NOMO-1 treated with DMSO at 0.1 percent for 48 hours (cell line): Measurements from ENCODE around the gene ULBP3.
"Not testable (repeated sequence)": the region's sequence is repeated elsewhere in the genome, so short reads cannot be mapped to it uniquely, and the experiment has no call there.

Experiments
- DNase-seq: peaks from one replicate; lab custom pipeline; 2025; ENCODE audit not compliant: unreplicated experiment; lab: John Stamatoyannopoulos, UW

The ULBP3 gene

DNA sequence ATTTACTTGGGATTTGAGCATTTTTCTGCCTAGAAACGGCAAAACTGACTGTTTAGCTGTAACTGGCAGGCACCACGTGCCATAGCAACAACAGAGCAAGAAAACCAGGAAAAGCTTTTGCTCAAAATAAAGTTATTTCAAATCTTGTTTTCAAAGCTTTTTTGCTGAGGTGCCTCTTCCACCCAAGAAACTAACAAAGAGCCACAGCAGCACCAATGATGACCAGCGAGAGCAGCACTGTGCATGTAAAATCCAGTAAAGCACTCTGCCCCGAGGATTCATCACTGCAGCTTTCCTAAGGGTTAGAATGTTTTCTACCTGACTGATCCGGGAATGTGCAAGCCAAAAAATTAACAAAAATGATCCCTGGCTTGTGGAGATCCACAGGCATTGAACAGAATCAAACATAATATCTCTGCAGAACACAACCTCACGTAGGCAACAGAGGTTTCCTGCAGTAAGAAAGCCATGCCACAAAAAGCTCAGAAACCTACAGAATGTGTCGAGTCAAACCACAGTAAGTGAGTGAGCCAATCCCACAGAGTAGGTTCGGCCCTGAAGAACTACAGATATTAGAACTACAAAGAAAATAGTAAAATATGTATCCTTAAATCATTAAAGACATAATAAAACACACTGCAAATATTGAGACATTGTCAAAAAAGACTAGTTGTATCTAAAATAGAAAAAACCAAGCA is 7.4 kb upstream of the ULBP3 start:
- no peak for DNase-seq

DNA sequence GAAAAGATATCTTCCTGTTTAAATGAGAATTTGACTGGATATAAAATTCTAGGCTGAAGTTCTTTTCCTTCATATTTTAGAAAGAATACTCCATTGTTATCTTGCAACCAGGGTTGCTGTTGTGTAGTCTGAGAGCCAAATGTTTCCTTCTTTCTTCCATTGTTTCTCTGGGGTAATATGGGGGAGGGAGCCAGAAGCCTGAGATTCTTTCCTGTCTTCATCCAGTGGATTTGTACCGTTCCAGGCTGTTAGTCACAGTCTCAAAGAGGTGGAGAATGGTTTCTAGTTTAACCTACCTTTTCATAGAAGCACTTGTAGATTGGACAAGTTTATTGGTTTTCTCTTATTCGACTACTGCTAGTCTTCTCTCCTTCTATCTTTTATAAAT is 6.1 kb upstream of the ULBP3 start:
- DNase-seq = no peak

DNA sequence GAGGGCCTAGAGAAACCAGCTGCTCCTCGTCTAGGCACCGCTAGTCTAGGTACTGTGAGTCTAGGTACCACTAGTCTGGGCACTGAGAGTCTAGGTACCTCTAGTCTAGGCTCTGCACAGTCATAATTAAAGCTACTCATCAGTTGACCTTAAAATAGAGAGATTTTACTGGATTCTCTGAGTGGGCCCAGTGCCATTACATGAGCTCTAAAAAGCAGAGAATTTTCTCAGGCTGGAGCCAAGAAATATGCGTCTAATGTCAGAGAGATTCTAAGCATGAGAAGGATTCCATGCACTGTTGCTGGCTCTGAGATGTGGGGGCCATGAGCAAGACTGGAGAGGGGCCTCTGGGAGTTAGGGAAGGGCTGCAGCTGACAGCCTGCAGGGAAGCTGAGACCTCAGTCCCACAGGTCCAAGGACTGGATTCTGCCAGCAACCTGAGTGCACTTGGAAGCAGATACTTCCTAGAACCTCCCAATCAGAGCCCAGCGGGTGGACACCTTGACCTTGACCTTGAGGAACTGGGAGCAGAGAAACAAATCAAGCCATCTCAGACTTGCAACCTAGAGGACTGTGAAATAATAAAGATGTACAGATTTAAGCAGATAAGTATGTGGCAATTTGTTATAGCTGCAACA is 5.6 kb upstream of the ULBP3 start:
- not testable (repeated sequence) for DNase-seq

DNA sequence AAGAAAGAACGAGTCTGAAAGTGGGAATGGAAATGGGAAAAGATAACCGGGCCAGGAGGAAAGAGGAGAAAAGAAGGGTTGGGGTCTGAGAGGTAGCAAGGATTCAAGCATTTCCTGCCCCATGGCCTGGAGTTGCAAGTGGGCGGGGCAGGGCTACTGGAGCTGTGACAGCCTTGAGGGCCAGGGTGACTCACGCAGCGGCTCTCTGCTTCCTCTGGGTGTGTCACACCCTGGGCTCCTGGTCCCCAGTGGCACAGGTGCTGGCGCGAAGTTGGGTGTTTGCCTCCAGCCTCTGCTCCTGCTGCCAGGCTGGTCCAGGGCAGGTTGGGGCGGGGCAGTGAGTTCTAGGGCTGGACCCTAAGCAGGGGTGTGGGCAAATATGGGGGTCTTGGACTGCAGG is 3.3 kb upstream of the ULBP3 start:
- DNase-seq = peak; percentile 70

DNA sequence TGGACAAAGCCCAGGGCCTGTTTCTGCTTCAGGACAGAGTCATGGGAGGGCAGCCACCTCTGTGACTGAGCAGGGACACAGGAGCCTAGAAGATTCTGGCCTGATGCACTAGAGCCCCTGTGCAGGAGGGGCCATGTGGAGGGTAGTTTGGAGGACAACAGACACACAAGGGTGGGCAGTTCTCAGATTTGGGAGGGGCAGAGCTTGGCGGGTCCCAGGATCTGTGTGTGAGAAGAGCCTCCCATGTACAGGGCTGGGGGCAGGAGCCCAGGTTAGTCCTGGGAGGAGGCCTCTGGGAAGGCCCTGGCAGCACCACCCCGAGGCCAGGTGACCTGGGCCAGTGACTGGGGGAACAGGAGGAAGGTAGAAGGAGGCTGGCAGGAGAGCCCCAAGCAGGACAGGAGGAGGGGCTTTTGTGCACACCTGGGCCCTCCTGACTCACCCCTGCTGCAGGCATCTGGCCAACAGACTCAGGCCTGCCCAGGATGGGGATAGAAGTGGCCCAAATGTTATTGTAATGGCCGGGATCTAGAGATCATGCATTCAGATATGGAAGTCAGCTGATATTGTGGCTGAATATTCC is 1.4 kb upstream of the ULBP3 start:
- DNase-seq = no peak

DNA sequence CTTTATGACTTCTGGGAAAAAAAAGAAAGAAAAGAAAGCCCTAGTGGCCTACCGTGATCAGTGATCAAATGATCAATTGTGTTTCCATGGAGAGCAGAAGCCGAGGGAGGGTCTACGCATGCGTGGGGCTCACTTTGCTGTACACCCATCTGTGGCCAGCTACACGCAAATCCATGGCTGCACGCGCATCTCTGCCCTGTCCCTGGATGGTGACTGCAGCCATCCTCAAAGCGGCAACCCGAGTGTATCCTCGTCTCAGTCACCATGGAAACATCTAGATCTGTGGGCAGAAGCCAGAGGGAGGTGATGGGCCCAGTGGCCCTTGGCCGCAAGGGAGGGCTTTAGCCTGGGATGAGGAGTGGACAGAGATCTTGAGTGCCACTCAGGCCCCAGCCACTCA is 785 bp upstream of the ULBP3 start:
- DNase-seq = no peak

DNA sequence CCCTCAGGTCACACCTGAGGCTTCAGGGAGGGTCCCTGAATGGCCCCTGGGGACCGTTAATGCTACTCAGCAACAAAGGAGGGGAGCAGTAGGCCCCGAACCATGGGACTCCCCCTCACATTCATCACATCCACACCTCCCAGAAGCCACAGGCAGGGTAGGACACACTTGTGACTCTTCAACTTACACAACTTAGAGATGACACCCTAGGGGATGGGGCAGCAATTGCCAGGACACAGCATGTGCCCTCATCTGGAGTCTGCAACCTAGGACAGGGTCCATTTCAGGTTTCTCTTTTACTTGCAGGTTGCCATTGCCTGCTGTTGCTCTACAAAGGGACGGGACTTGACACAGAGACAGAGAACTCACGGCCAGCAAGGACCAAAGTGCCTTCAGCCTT is 770 bp downstream of the ULBP3 start:
- no peak for DNase-seq

DNA sequence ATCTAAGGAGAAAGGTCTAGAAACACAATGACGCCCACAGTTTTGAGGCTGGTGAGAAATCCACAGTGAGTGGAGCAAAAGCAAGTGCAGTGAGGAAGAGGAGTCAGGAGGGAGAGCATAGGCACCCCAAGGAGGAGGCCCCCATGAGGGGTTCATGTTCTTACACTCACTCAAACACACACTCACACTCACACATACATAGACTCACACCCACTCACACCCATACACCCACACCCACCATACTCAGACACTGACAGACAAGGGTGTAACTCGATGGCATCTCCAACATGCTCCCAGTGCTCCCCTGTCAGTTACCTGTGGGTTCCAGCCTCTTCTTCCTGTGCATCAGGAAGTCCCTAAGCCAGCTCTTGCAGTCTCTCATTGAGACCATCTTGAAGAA is 3.8 kb downstream of the ULBP3 start:
- DNase-seq = no peak

DNA sequence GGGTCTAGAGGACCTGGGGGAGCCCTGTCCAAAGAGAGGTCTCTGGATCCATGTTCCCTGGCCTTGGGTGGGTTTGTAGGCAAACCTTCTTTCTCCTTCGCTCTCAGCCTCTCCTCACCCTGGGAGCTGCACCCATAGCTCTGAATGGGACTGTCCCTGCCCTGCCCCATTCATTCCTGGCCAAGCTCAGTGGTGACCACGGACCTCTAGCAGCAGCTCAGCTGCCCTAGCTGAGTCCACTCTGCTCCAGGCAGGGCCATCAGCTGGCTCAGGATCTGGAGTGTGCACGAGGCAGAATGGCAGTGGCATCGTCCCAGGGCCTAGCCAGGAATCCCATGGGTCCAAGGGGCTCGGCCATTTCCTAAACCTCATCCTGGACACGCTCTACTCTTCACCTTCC is 5.3 kb downstream of the ULBP3 start:
- no peak for DNase-seq

DNA sequence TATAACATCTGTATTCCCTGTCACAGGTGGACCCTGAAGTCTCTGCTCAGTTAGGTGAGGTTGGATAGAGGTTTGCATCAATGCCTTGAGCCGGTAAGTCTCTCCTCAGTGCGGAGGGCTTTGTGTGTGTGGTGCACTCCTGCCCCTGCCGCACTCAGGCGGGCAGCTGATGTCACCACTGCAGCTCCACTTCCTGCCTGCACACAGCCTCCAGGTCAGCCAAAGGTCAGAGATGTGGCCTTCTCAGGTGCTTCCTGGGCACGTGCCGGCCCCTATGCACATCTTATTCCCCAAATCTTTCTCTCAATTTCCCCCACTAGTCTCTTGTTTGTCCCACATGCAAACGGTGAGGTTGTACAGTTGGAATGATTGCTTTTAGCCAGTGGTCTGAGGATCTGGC is 8.9 kb downstream of the ULBP3 start:
- not testable (repeated sequence) for DNase-seq

DNA sequence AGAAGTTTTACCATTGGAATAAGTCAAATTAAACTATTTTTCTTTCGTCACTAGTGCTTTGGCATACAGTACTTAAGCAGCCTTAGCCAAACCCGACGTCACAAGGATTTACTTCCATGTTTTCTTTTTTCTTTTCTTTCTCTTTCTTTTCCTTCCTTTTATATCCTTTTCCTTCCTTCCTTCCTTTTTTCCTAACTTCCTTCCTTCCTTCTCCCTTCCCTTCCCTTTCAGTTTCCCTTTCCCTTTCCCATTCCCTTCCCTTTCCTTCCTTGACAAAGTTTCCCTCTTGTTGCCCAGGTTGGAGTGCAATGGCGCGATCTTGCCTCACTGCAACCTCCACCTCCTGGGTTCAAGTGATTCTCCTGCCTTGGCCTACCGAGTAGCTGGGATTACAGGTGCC is 9.9 kb downstream of the ULBP3 start:
- no peak for DNase-seq

DNA sequence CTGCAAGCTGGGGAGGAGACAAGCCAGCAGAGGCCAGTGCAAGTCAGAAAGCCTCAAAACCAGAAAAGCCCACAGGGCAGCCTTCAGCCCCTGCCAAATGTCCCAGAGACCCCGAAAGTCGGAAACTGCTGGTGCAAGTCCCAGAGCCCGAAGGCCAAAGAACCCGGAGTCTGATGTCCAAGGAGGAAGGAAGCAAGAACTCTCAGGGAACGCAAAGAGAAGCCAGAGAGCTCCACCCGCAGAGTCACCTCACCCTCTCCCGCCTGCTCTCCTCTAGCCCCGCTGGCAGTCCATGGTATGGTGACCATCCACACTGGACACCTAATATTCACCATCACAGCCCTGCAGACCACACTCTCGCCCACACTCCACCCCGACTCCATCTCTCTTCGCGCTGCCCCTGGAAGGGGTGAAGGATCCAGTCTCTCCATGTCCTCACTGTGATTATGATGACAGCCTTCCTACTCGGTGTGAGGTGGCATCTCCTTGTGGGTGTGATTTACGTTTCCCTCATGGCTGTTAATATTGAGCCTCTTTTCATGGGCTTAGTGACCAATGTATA is 10.6 kb downstream of the ULBP3 start:
- DNase-seq = no peak

DNA sequence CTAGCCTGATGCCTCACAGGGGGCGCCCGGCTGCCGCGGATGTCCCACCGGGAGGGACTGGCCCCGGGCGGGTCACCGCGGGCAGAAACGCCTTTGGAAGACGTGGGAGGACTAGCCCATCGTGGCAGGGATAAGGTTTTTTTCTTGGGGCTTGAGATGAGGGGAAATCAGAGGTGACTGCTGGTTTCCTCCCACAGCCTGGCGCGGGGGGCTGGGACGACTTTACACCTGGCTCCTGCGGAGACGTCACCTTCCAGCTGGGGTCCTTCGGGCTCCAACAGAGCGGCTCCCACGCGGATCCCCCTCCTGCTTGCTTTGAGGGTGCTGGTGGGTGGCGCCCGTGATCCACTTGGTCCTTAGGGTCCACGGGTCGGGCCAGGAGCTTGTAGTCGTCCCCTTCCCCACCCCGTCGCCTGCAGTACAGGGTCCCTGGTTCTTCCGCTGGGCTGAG is 11.4 kb downstream of the ULBP3 start:
- no peak for DNase-seq

DNA sequence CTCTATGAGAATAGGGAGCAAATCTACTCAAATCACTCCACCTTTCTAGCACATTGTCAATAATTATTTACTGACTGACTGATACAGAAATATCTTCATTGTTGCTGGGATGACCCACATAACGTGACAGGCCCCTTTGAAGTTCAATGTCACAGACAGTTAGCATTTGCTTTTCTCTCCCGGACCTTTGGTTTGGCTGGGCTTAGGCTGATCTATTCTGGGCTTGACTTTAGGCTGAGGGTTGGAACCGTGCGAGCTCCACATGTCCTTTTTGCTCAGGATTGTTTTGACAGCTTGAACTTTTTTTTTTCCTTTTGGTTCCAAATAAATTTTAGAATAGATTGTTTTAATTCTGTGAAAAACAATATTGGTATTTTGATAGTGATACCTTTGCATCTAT is 12.0 kb downstream of the ULBP3 start:
- no peak for DNase-seq

DNA sequence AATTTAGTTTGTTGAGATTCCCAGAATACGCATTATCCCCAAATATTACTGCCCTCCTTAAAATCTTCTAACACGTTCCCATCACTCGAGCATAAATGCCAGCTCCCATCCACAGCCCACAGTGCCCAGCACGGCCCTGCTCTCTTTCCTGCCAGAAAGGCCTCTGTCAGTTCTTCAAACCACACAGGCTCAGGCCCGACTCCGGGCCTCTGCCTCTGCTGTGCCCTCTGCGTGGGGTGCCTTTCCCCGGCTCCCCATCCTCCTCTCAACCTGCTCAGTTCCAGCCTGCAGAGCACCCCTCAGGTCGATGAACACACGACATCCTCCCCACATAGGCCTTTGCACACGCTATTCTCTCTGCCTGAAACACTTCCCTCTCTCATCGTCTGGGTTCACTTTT is 12.8 kb downstream of the ULBP3 start:
- no peak for DNase-seq

DNA sequence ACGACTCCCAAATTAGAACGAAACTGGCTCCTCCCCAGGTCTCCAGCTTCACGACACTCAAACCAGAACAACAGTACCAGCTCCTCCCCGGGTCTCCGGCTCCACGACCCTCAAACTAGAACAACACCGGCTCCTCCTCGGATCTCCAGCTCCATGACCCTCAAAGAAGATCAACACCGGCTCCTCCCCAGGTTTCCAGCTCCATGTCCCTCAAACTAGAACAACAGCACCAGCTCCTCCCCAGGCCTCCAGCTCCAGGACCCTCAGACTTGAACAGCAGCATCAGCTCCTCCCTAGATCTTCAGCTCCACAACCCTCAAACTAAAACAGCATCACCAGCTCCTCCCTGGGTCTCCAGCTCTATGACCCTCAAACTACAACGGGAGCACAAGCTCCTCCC is 13.8 kb downstream of the ULBP3 start:
- no peak for DNase-seq

DNA sequence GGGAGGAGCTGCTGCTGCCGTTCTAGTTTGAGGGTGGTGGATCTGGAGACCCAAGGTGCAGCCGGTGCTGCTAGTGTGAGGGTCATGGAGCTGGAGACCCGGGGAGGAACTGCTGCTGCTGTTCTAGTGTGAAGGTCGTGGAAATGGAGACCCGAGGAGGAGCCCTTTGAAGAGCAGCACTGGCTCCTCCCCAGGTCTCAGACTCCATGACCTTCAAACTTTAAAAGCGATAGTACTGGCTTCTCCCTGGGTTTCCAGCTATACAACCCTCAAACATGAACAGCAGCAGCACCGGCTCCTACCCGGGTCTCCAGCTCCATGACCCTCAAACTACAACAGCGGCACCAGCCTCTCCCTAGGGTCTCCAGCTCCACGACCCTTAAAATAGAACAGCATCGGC is 15.5 kb downstream of the ULBP3 start:
- DNase-seq = no peak

DNA sequence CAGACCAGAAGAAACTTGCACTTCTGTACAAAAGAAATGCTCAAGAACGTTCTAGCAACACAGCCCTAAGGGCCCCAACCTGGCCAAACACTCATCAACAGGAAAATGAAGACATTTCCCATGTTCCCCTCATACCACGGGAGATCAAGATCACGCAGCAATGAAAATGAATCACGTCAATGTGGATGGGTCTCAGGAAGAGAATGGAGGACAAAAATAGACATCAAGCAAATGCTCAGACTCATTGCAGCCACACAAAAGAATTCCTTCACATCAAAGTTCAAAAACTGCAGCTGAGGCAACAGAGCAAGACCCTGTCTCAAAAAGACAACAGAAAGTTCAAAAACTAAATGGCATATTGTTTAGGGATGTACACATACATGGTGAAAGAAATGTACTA is 18.1 kb downstream of the ULBP3 start:
- DNase-seq = no peak

DNA sequence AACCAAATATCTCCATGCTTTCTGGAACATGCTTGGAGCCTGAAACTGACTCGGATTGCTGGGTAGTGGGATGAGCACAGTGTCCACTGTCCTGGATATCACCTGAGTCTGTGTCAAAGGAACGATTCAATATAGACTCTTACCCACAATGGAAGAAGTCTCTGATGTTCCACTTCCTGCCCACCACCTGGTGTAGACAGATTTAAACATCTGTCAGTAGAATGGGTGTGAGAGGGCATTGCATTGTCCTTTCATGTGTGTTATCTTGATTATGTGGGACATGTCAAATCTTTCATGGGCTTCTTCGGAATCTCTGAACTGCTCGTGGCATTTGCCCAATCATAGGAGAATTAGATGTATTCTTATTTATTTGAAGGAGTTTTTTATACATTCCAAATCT is 20.8 kb downstream of the ULBP3 start:
- DNase-seq = no peak

DNA sequence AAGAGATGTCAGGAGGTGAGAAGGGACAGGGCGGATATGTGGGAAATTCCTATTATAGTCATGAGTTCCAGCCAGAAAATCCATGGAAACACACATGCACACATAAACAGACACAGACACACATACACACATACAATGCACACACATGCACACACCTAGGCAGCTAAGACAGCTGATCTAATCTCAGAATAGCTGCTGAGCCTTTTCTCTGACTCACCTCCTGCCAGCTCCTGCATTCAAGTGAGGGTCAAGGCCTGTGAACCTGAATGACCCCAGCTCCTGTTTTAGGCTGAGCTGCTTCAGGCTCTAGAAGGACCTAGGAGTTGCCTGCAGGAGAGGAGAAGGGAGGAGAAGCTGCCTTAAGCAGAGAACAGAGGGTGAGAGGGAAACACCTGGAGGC is 22.0 kb downstream of the ULBP3 start:
- DNase-seq = no peak

DNA sequence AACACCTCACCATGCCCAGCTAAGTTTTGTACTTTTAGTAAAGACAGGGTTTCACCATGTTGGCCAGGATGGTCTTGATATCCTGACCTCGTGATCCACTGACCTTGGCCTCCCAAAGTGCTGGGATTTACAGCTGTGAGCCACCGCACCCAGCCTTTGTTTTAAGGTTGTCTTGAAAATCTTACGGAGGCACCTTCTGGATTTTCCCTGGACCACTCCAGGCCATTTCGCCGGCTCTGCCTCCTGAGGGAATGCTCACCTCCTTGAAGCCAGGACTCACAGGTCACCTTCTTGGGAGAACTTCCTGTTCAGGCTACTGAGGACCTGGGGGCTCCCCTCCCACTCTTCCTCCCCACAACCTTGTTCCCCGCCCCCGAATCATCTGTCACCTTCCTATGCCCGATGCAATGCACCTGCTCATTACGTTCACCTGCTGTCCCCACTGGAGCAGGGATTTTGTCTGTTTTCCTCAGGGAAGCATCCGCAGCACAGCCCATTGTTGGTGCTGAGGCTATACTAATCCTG is 24.2 kb downstream of the ULBP3 start:
- DNase-seq = no peak
